Endothelial cell of hepatic sinusoid (primary cell): ENCODE measurements around the gene ZNF292.
"Not testable (repeated sequence)": the region's sequence is repeated elsewhere in the genome, so short reads cannot be mapped to it uniquely, and the experiment has no call there.

ENCODE experiments used
- in situ Hi-C: cut with HindIII; loops from 2 replicates; pipeline ENCODE4 v1.10.0; 2017; ENCODE audit warnings: low sequenced_read_pairs

The ZNF292 gene

DNA sequence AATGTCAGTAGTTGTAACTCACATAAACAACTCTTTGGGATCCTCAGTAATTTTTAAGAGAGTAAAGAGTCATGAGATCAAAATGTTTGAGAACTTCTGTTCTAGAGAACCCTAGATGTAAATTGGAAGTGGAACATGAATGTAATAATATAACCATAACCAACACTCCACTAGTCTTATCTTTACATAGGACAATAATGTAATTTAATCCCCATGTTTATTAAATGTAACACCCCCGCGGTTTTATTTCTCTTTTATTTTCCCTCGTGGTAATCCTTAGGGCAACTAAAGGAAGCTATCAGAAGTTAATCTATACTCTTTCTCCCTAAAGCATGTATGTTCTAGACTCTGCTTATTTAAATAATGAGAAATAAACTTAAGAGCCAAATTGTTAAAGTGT is 54.4 kb downstream of the ZNF292 start:
- in situ Hi-C loops, result loop anchor here (5.0 kb wide), 1 partner anchor 67 kb away; no protein-coding TSS in a partner anchor

DNA sequence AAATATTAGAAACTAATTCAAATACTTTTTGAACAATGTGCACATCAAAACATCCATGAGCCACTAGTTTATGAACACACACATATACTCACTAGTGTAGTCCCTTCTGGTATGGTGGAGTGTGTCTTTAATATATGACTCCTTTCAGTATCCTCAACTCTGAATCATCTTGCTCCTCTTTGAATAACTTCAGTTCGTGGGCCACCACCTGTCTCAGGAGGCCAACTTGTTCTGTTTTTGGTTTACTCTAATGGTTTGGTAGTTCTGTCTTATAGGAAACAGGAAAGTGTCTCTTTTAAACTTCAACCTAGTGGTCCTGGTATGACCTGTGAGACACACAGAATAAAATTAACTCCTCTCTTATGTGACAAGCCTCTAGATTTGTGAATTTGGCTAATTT is 55.6 kb downstream of the ZNF292 start:
- in situ Hi-C loops, result no loop called here

DNA sequence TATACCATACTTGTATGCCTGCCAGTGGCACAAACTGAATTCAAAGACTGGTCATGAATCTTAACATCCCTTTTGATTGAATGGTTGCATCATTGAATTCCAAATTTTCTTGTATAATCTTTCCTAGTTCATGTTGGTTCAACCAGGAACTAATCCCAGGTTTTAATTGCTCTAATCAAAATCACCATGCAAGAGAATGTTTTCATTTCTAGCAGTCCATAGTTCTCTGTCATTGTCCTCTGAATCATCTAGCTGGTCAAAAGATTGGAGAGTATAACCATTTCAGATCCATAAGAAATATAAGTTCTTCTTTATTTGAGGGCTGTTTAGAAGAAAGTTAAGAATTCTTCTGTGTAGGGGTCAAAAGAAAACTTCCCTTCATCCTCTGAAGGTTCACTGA is 57.2 kb downstream of the ZNF292 start:
- in situ Hi-C loops, result no loop called here

DNA sequence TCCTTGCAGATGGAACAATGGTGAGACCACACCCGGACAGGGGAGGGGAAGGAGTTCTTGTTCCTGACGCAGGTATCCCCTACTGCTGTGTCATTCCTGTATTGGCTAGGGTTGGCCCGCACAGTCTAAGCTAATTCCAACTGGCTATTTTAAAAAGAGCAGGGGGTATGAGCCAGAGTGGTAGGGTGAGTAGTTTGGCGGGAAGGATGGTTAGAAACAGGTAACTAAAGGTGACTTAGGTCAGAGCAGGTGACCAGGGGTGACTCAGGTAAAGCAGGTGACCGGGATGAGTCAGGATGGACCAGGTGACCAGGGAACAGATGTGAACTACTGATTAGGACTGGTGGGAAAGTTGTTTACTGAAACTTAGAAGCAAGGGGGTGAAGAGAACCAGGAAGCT is 58.0 kb downstream of the ZNF292 start:
- in situ Hi-C loops, result no loop called here

DNA sequence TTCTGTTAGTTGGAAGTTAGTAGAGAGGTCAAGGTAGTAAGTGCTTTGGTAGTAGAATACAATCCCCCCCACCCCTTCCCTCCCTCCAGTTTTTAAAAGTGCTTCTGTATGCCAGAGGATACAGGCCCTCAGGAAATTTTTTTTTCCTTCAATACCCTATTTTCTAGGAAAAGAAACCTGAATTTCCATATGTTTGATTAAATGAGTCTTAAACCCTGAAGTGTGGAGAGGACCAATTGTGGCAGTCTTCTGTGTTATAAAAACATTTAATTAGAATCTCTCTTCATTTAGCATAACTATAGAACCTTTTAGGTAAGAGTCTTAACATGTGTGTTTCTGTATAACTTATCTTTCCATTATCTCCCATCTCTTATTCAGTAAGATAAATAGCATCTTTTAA is 59.5 kb downstream of the ZNF292 start:
- in situ Hi-C loops, result no loop called here

DNA sequence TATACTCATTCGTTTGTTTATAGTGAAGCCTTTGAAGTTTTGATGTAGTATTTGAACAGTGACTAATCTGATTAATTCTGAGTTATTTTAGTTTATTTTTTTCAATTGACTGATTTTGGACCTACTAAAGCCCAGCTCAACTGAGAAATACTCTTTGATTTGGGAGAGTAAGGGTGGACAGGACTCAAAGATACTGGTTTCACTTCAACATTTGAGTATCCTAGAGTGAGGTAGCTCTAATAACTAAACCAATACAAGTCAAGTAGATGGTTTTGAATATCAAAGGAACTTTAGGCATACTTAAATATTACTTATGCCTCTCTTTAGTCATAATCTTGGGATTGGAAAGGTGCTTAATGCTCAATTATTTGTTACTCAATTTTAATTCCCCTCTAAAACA is 65.6 kb downstream of the ZNF292 start:
- in situ Hi-C loops, result no loop called here

DNA sequence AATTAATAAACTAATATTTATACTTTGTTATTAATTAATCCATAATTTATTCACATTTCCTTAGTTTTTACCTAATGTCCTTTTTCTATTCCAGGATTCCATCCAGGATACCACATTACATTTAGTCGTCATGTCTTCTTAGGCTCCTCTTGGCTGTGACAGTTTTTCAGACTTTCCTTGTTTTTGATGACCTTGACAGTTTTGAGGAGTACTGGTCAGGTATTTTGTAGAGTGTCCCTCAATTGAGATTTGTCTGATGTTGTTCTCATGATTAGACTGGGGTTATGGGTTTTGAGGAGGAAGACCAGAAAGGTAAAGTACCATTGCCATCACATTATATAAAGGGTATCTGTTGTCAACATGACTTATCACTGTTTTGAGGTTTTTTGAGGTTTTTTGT is 67.3 kb downstream of the ZNF292 start:
- in situ Hi-C loops, result no loop called here

DNA sequence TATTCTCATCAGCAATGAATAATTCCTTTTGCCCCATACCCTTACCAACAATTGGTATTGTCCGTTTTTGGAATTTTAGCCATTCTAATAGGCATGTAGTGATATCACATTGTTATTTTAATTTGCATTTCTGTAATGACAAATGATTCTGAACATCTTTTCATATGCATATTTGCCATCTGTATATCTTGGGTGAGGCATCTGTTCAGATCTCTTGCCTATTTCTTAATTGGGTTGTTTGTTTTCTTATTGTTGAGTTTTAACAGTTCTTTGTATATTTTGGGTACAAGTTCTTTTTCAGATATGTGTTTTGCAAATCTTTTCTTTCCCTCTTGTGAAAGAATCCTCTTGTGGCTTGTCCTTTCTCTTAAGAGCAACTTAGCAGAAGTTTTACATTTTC is 69.6 kb downstream of the ZNF292 start:
- in situ Hi-C loops, result no loop called here

DNA sequence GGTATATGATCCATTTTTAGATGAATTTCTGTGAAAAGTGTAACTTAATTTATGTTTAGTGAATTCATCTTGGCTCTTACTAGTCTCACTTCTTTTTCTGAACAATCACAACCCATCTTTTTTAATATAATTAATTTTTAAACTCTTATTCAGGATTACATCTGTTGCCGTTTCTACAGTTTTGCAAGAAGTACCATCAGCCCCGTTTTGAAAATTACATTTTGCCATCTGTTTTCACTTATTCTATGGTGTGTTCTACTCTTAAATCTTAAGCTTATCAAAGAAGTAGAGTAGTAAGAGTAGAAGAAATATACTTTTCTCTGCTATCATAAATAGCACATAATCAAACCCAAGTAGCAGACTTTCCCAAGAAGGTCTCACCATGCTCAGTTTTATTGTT is 70.1 kb downstream of the ZNF292 start:
- in situ Hi-C loops, result no loop called here

DNA sequence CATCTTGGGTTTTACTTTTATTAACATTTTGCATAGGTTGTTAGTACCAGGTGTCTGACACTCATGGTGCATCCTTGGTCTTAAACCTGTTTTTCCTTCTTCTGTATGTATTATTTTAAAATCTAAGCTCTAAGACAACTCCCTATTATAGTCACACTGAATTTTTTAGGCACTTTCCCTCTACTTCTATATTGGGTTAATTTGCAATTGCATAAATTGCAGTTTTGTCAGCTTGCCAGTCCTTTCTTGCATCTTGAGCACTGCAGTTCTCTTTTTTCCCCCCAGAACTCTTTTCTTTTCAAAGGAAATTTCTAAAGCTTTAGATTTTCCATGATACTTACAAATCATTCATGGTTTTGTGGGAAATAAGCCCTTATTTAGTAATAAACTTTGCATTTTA is 70.6 kb downstream of the ZNF292 start:
- in situ Hi-C loops, result no loop called here

DNA sequence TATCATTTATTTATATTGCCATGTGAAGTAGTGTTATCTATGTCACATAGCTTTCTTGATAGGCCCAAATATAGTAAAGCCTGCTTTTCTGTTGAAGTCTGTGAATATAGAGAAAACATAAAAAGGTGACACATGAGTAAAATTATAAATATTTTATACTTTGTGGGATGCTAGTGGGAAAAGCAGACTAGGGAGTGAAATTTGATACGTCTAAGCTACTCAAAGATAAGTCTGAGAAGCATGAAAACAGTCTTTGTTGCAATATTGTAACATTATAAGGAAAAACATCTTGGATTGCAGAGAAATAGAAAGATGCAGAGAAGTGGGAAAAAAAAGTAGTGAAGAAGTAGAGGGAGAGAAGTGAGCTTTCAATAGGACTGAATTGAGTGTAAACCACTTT is 75.4 kb downstream of the ZNF292 start:
- in situ Hi-C loops, result no loop called here

DNA sequence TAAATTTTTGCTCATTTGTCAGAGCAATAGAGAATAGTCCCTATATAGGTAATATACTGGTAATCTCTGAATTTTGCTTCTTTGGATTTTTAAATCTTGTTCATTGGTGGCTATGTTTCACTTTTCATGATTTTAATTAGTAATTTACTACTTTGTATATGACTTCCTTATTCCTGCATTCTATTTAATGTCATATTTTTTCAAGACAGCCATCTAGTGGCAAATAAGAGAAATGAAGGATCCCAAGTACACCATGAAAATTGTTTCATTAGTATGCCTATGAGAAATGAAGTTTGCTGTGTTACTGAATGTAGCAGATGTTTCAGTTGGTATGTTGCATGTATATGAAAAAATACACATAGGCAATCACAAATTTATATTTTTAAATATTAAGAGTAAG is 82.4 kb downstream of the ZNF292 start:
- in situ Hi-C loops, result no loop called here

DNA sequence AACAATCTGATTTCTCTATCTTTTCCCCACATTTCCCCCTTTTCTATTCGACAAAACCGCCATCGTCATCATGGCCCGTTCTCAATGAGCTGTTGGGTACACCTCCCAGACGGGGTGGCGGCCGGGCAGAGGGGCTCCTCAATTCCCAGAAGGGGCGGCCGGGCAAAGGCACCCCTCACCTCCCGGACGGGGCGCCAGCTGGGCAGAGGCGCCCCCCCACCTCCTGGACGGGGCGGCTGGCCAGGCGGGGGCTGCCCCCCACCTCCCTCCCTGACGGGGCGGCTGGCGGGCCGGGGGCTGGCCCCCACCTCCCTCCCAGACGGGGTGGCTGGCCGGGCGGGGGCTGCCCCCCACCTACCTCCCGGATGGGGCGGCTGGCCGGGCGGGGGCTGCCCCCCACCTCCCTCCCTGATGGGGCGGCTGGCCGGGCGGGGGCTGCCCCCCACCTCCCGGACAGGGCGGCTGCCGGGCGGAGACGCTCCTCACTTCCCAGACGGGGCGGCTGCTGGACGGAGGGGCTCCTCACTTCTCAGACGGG is 83.8 kb downstream of the ZNF292 start:
- in situ Hi-C loops, result not testable (repeated sequence)

DNA sequence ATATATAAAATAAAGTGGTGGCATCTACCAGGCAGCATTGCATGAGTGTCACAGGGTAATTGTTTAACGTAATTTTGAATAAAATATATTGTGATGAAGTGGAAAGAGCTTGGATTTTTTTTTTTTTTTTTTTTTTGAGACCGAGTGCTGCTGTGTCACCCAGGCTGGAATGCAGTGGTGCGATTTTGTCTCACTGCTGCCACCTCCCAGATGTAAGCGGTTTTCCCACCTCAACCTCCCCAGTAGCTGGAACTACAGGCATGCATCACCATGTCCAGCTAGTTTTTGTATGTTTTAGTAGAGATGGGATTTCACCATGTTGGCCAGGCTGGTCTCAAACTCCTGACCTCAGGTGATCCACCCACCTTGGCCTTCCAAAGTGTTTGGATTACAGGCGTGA is 85.9 kb downstream of the ZNF292 start:
- in situ Hi-C loops, result no loop called here

DNA sequence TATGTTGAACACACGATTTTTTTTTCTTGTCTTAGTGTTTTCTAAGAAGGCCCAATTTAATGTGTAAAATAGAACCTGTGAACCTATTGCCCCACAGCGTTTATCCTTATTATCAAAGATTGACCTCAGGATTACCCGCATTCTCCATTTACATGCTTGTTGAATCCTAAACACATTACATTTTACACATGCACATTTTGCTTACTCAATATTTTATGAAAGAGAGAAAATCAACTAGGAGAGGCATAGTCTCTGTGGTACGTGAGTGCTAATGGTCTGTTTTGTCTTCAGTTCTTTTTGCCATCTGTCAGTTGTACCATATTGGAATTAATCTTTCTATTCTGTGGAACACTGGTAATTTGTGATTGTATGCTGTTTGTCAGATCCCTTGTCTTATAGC is 86.9 kb downstream of the ZNF292 start:
- in situ Hi-C loops, result no loop called here

DNA sequence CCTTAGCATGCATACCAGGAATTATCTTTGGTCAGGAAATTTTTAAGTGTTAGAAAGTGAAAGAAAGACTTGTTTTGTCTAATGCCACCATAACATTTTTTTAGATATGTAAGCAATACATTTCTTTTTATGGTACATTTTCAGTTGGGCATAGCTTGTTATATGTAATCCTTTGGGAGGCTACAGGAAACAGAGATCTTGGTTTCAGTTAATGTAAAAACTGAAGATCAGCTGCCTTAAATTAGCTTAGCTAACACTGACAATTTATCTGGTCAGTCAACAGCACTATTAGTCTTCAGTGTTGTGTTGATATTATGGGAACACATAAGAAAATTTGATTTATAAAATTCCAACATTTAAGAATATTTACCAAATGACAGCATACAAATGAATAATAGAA is 88.4 kb downstream of the ZNF292 start:
- in situ Hi-C loops, result no loop called here

DNA sequence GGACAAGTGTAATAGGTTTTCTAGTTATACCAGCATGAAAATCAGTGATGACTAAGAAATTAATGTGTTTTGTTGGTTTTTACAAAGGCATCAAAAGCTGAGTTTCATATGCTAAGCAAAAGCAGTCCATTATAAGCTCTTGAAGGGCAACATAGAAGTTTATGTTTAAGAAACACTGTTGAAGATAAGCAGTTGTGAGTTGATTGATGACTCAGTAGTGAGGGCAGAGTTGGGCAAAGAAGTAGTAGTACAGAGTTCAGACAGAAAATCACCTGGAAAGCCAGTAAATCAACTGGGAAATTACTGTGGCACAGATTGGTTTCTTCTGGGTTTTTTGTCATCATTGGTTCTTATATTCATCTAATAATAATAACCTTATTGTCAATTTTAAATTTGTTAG is 89.0 kb downstream of the ZNF292 start:
- in situ Hi-C loops, result no loop called here

DNA sequence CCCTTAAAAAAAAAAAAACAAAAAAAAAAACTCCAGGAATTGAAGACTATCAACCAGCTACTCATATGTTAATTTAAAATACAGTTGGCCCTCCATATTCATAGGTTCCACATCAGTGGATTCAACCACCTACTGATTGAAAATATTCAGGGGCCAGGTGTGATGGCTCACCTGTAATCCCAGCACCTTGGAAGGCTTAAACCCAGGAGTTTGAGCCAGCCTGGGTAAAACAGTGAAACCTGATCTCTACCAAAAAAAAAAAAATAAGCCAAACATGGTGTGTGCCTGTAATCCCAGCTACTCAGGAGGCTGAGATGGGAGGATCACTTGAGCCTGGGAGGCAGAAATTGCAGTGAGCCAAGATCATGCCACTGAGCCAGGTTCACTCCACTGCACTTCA is 94.7 kb downstream of the ZNF292 start:
- in situ Hi-C loops, result no loop called here

DNA sequence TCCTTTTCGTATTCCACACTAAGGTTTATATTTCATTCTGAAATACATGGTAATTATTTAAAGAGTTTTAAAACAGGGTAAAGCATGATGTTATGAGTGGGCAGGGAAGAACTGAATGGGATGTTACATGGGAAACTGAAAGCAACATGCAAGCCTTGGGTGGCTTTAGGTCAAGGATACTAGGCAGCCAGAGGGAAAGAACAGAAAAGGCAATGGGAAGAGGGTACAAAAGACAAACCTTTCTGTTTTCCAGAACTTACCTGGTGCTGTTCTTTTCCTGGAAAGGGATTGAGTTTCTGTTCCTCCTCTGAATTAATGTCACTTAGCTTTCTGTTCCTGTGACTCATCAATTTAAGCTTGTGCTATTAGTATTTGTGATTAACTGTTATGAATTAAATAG is 95.9 kb downstream of the ZNF292 start:
- in situ Hi-C loops, result no loop called here

DNA sequence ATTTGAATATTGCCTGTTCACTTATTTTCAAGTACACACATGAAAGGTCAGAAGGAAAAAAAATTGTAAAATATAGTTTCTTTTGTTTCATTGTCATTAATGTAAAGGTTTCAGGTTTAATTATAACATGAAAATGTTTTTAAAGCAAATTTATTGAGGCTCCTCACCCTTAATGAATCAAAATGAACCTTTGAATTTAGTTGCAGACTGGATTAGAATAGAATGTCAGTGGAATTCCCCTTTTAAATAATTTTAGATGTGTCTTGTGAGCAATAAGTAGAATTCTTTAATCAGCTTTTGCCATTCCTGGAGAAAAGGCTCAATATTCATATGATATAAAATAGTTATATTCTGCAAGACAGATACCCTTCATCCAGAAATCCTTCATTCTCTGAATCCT is 96.4 kb downstream of the ZNF292 start:
- in situ Hi-C loops, result no loop called here

DNA sequence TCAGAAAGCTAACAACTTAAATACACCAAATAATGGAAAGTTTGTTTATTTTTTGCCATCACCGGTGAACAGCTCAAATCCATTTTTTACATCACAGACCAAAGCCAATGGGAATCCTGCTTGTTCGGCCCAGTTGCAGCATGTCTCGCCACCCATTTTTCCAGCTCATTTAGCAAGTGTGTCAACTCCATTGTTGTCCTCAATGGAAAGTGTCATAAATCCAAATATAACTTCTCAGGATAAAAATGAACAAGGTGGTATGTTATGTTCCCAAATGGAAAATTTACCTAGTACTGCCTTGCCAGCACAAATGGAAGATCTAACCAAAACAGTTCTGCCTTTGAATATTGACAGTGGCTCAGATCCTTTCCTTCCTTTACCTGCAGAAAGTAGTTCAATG is 101.7 kb downstream of the ZNF292 start:
- in situ Hi-C loops, result no loop called here

DNA sequence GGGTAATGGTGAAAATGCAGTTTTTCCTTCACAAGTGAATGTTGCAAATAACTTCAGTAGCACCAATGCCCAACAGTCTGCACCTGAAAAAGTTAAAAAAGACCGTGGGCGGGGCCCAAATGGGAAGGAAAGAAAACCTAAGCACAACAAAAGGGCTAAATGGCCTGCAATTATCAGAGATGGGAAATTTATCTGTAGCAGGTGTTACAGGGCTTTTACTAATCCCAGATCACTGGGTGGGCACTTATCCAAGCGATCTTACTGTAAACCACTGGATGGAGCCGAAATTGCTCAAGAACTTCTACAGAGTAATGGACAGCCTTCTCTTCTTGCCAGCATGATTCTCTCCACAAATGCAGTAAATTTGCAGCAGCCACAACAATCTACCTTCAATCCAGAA is 102.2 kb downstream of the ZNF292 start:
- in situ Hi-C loops, result no loop called here

DNA sequence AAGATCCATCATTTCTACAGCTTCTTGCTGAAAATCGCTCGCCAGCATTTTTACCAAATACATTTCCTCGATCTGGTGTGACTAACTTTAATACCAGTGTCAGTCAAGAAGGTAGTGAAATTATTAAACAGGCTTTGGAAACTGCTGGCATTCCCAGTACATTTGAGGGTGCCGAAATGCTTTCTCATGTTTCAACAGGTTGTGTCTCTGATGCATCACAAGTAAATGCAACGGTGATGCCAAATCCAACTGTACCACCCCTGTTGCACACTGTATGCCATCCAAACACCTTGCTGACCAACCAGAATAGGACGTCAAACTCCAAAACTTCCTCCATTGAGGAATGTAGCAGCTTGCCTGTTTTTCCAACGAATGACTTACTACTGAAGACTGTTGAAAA is 102.6 kb downstream of the ZNF292 start:
- in situ Hi-C loops, result no loop called here

DNA sequence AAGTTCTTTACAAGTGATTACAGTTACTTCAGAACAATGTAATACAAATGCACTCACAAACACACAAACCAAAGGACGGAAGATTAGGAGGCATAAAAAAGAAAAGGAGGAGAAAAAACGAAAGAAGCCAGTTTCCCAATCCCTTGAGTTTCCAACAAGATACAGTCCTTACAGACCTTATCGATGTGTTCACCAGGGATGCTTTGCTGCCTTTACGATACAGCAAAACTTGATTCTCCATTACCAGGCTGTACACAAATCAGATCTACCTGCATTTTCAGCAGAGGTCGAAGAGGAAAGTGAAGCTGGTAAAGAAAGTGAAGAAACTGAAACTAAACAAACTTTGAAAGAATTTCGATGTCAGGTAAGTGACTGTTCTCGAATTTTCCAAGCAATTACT is 104.4 kb downstream of the ZNF292 start:
- in situ Hi-C loops, result no loop called here
